Naive B cell (primary cell): Measurements from ENCODE around the gene CLCA2. TPM values are rescaled to one million over a fixed set of nuclear protein-coding genes. Genes with fewer than 3 reads are reported as not detected.
A peak's percentile ranks its signal among the peaks of the same experiment; 100 is the strongest.

Source experiments
- ATAC-seq, 2 donors: fragments of 150-1000 bp; cut with Tn5 transposase; 2 replicates each; pipeline ENCODE4 v1.10.0; 2021; ENCODE audit warnings: low read depth in 2 of 2, mild to moderate bottlenecking in 2 of 2, moderate library complexity in 2 of 2
- DNase-seq: peaks from one replicate; pipeline ENCODE4 v3.0.0; 2022
- H3K27ac Mint-ChIP-seq, 6 donors: one replicate each; pipeline ENCODE4 v1.8.0; 2020 to 2022; ENCODE audit warnings: mild to moderate bottlenecking in 6 of 6, mixed read lengths in 6 of 6, moderate library complexity in 5 of 6, inconsistent platforms in 2 of 6
- H3K27me3 Mint-ChIP-seq, 3 donors: one replicate each; pipeline ENCODE4 v1.8.0; 2021 to 2022; ENCODE audit warnings: mixed read lengths in 3 of 3, mild to moderate bottlenecking in 1 of 3
- H3K36me3 Mint-ChIP-seq, 2 donors: one replicate each; pipeline ENCODE4 v1.8.0; 2020 to 2022; ENCODE audit warnings: mixed read lengths in 2 of 2, inconsistent platforms in 1 of 2, mild to moderate bottlenecking in 1 of 2
- H3K4me1 Mint-ChIP-seq, 3 donors: one replicate each; pipeline ENCODE4 v1.8.0; 2020 to 2022; ENCODE audit warnings: mixed read lengths in 3 of 3, inconsistent platforms in 1 of 3, mild to moderate bottlenecking in 1 of 3, moderate library complexity in 1 of 3
- H3K4me3 Mint-ChIP-seq, 8 donors: one replicate each; pipeline ENCODE4 v1.8.0; 2020 to 2022; ENCODE audit warnings: mild to moderate bottlenecking in 8 of 8, mixed read lengths in 8 of 8, moderate library complexity in 8 of 8, inconsistent platforms in 2 of 8
- H3K9me3 Mint-ChIP-seq, 7 donors: one replicate each; pipeline ENCODE4 v1.8.0; 2020 to 2022; ENCODE audit warnings: mixed read lengths in 7 of 7, mild to moderate bottlenecking in 5 of 7, inconsistent platforms in 2 of 7, moderate library complexity in 1 of 7
- polyA plus RNA-seq, 6 donors: library from polyadenylated mRNA; unstranded; fragments of 300-500 nt; fragmentation: Illumina TruSeq; gene quantifications; one replicate each; pipeline ENCODE4 v1.2.3, GENCODE V29; 2021; ENCODE audit warnings: low read depth in 6 of 6

Gene CLCA2, protein sequence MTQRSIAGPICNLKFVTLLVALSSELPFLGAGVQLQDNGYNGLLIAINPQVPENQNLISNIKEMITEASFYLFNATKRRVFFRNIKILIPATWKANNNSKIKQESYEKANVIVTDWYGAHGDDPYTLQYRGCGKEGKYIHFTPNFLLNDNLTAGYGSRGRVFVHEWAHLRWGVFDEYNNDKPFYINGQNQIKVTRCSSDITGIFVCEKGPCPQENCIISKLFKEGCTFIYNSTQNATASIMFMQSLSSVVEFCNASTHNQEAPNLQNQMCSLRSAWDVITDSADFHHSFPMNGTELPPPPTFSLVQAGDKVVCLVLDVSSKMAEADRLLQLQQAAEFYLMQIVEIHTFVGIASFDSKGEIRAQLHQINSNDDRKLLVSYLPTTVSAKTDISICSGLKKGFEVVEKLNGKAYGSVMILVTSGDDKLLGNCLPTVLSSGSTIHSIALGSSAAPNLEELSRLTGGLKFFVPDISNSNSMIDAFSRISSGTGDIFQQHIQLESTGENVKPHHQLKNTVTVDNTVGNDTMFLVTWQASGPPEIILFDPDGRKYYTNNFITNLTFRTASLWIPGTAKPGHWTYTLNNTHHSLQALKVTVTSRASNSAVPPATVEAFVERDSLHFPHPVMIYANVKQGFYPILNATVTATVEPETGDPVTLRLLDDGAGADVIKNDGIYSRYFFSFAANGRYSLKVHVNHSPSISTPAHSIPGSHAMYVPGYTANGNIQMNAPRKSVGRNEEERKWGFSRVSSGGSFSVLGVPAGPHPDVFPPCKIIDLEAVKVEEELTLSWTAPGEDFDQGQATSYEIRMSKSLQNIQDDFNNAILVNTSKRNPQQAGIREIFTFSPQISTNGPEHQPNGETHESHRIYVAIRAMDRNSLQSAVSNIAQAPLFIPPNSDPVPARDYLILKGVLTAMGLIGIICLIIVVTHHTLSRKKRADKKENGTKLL
- polyA plus RNA-seq, result not detected

DNA sequence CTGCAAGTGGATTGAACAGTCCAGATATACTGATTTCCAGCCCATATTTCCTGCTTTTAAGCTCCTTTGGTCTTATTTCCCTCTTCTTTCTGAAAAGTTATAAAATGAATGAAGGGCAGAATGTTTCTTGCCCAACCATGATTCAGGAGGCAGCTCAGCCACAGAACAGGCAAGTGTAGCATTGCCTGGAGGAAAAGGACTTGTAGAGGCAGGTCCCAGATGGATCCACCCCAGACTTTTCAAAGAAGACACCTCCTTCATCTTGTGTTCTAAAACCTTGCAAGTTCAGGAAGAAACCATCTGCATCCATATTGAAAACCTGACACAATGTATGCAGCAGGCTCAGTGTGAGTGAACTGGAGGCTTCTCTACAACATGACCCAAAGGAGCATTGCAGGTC, at the start of gene CLCA2:
CLCA2 (plus strand) TSS at position 299 of the 400 bp plus-strand sequence; CDS start at position 376, 77 bp downstream.
- H3K4me1 Mint-ChIP-seq, result peaks cover 4 to 7% (median 5%) of the 10 kb centered on the region in 3 donors
- no peak within 1 kb of the TSS for H3K4me3 Mint-ChIP-seq
- no peaks in the 10 kb centered on the region for H3K9me3 Mint-ChIP-seq

DNA sequence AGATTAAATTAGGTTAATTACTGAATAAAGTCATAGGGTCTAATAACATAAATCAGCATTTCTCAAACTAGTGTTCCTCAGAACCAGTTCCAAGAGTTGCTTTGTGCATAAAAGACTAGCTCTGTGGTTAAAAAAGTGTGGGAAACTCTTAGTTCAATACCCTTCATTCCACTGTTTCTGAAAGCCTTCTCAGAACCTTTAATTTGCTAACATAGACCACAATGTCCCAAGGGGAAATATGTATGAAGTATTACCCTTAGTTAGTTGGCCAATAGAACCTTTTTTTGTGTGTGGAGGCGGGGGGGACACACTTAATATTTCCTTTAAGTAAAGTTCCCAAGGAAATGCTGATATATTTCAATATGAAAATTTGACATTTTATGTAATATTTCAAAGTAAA, 48.3 kb upstream of the CLCA2 start:
- no peaks in the 10 kb centered on the region for H3K4me1 Mint-ChIP-seq
- H3K27me3 Mint-ChIP-seq, result no peaks in the 10 kb centered on the region
- no peak overlapping the region for H3K4me3 Mint-ChIP-seq
- ATAC-seq (no peak), DNase-seq (no peak)
- no peak overlapping the region for H3K27ac Mint-ChIP-seq
- peaks cover 0 to 23% (median 15%) of the 10 kb centered on the region in 7 donors for H3K9me3 Mint-ChIP-seq
- H3K36me3 Mint-ChIP-seq, result peaks cover 35 to 41% of the 10 kb centered on the region in 2 donors

More for the DNA sequence above, at the start of gene CLCA2:
- no peaks in the 10 kb centered on the region for H3K36me3 Mint-ChIP-seq
- no peak for ATAC-seq
- peaks cover 5 to 16% (median 9%) of the 10 kb centered on the region in 3 donors for H3K27me3 Mint-ChIP-seq
- H3K27ac Mint-ChIP-seq, result no peak within 1 kb of the TSS
- no peak for DNase-seq

DNA sequence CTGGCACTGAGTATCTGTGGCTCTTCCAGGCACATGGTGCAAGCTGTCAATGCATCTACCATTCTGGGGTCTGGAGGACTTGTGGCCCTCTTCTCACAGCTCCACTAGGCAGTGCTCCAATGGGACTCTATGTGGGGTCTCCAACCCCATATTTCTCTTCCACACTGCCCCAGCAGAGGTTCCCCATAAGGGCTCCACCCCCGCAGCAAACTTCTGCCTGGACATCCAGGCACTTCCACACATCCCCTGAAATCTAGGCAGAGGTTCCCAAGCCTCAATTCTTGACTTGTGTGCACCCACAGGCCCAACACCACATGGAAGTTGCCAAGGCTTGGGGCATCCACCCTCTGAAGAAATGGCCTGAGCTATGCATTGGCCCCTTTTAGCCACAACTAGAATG, 46.6 kb upstream of the CLCA2 start:
- Mint-ChIP-seq H3K36me3 (peaks cover 35 to 41% of the 10 kb centered on the region in 2 donors), H3K4me3 (no peak overlapping the region), H3K27ac (peak overlapping the region in 1 of 6 donors; percentile 73)

DNA sequence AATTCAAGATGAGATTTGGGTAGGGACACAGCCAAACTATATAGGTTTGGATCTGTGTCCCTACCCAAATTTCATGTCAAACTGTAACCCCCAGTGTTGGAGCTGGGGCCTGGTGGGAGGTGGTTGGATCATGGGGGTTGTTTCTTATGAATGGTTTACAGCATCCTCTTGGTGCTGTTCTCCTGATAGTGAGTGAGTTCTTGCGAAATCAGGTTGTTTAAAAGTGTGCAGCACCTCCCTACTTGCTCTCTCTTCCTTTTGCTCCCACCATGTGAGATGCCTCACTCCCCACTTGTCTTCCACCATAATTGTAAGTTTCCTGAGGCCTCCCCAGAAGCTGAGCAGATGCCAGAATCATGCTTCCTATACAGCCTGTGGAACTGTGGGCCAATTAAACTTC, 45.2 kb upstream of the CLCA2 start:
- DNase-seq, result no peak
- Mint-ChIP-seq H3K9me3 (peaks cover 0 to 23% (median 15%) of the 10 kb centered on the region in 7 donors), H3K4me1 (peaks cover 0 to 8% (median 0%) of the 10 kb centered on the region in 3 donors), H3K4me3 (no peak overlapping the region), H3K36me3 (peaks cover 33 to 35% of the 10 kb centered on the region in 2 donors), H3K27me3 (no peaks in the 10 kb centered on the region), H3K27ac (peak overlapping the region in 2 of 6 donors; percentile 3 to 22)
- ATAC-seq, result no peak

More for the DNA sequence above, 46.6 kb upstream of the CLCA2 start:
- ATAC-seq, result no peak
- Mint-ChIP-seq H3K27me3 (no peaks in the 10 kb centered on the region), H3K4me1 (no peaks in the 10 kb centered on the region), H3K9me3 (peaks cover 0 to 23% (median 15%) of the 10 kb centered on the region in 7 donors)
- no peak for DNase-seq

DNA sequence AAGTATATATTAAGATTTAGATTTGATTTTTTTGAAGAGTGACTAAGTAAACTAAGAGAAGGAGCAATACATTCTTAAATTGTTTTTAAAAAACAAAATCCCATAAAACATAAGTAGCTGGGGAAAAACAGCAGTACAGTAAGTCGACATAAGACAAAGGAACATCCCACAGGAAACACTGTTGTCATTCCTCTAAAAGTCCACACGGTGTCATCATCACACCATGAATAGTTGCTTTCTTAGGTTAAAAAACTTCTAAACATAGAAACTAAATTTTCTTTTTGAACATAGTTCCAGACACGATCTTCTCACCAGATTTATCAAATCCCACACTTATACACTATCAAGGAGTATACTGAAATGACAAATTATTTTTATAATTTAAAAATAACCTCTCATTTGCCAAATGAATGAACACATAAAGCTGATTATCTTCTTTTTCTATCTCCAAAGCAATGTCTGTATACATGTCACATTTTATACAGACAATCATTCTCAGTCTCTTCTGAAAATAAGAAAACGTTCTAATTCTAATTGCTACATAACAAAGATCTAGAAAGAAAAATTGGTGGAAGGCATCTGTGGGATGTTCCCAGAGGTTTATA, 43.6 kb upstream of the CLCA2 start:
- peaks cover 23 to 29% of the 10 kb centered on the region in 2 donors for H3K36me3 Mint-ChIP-seq
- ATAC-seq (peak in 1 of 2 donors; percentile 52), DNase-seq (peak; percentile 39)
- peaks cover 0 to 8% (median 0%) of the 10 kb centered on the region in 3 donors for H3K4me1 Mint-ChIP-seq
- no peak overlapping the region for H3K4me3 Mint-ChIP-seq
- no peak overlapping the region for H3K27ac Mint-ChIP-seq
- no peaks in the 10 kb centered on the region for H3K27me3 Mint-ChIP-seq
- H3K9me3 Mint-ChIP-seq, result peaks cover 0 to 23% (median 15%) of the 10 kb centered on the region in 7 donors

DNA sequence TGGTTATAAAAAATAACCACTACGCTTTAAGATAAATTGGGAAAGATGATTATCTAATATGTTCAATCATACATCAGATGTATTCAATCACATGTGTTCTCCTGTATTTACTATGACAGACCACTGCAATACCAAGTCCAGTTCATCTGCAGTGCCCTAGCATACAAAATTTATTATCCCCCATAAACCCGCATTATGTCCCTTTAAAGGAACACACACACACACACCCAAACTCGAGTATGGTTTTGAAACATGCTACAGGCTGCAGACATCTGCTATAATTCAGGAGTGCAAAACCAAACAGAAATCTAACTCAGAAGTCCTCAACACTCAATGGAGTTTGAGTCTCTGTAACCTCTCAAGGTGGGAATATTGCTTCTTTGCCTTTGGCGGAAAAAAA, 42.7 kb upstream of the CLCA2 start:
- no peak for DNase-seq
- Mint-ChIP-seq H3K9me3 (peaks cover 0 to 23% (median 15%) of the 10 kb centered on the region in 7 donors), H3K27me3 (no peaks in the 10 kb centered on the region), H3K4me3 (no peak overlapping the region), H3K27ac (no peak overlapping the region), H3K4me1 (peaks cover 0 to 8% (median 0%) of the 10 kb centered on the region in 3 donors), H3K36me3 (peaks cover 22 to 29% of the 10 kb centered on the region in 2 donors)
- ATAC-seq, result no peak

DNA sequence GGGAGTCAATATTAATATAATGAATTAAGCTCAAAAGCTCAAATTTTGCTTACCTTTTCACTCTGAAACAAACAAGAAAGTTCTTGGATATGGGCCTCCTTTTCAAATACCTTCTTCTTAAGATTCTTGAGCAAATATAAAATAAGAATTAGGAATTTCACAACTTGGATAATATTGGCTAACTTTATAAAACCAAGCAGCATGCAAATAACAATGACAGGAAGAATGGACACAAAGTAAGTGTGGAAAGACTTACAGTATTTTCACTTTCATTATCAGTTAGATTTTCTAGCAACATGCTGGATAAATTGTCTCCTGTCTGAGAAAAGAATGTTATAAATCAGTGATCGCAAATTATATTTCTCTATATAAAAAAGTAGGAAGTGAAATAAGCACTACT, 41.1 kb upstream of the CLCA2 start:
- H3K27ac Mint-ChIP-seq, result peak overlapping the region in 2 of 6 donors; percentile 19 to 39
- H3K27me3 Mint-ChIP-seq, result no peaks in the 10 kb centered on the region
- peak overlapping the region in 1 of 8 donors; percentile 36 for H3K4me3 Mint-ChIP-seq

DNA sequence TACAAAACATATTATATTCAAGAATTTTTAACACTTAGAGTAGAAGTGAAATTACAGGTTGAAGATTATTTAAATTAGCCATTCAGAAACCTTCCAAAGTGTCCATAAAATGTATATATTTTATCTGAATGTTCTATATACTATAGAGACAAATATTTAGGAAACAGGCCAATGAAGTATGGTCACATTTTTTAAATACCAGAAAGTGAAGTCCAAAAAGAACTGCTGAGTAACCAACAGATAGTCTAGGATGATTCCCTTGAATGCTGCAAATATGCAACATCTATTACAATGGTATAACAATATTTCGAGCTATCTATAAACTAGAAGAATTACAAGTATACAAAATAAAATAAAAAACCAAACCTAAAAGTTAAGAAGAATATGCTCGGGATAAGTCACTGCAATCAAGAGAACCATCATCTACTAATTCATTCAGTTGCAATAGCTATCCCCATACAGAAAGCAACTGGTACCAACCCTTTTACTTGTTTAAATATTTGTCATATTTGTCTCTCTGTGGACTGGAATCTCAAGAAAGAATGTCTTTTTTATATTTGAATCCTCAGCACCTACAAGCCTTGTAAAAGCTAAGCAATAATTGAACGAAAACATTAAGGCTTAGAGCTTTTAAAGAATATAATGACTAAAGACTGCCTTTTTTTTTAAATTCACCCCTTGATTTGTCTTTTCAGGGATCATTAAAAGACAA, 35.9 kb upstream of the CLCA2 start:
- Mint-ChIP-seq H3K9me3 (peaks cover 0 to 3% (median 0%) of the 10 kb centered on the region in 7 donors), H3K36me3 (no peaks in the 10 kb centered on the region), H3K27me3 (no peaks in the 10 kb centered on the region), H3K4me3 (no peak overlapping the region), H3K4me1 (peaks cover 16 to 32% (median 31%) of the 10 kb centered on the region in 3 donors), H3K27ac (no peak overlapping the region)
- no peak for ATAC-seq
- DNase-seq, result no peak

More for the DNA sequence above, 41.1 kb upstream of the CLCA2 start:
- no peak for DNase-seq
- H3K4me1 Mint-ChIP-seq, result peaks cover 0 to 8% (median 0%) of the 10 kb centered on the region in 3 donors
- H3K36me3 Mint-ChIP-seq, result peaks cover 6 to 14% of the 10 kb centered on the region in 2 donors
- ATAC-seq, result no peak
- H3K9me3 Mint-ChIP-seq, result peaks cover 0 to 8% (median 6%) of the 10 kb centered on the region in 7 donors

DNA sequence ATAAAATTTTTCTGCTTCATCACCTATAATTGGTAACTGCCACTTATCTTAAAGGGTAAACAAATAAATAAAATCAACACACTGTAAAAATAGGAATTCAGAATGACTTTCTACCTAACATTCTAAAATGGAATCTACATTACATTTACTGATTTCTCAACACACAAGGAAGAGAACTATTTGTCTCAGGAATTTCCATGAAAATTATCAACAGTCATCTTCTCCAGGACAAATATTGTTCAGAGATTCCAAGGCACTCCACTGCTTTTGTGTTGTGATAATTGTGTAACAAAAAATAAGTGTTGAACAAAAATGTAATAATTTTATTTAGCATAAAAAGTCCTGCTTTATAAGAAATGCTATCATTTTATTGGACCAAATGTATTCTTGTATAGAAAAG, 35.2 kb upstream of the CLCA2 start:
- Mint-ChIP-seq H3K36me3 (no peaks in the 10 kb centered on the region), H3K27ac (peak overlapping the region in 1 of 6 donors; percentile 70), H3K9me3 (peaks cover 0 to 3% (median 0%) of the 10 kb centered on the region in 7 donors), H3K4me3 (no peak overlapping the region), H3K4me1 (peaks cover 16 to 32% (median 31%) of the 10 kb centered on the region in 3 donors), H3K27me3 (no peaks in the 10 kb centered on the region)
- DNase-seq (no peak), ATAC-seq (no peak)

DNA sequence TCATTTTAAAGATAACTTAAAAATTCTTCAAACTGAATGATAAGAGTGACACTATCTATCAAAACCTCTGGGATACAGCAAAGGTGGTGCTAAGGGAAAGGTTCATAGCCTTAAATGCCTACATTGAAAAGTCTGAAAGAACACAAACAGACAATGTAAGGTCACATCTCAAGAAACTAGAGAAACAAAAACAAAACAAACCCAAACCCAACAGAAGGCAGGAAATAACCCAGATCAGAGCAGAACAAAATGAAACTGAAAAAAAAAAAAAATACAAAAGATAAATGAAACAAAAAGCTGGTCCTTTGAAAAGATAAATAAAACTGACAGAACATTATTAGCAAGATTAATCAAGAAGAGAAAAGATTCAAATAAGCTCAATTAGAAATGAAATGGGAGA, 34.7 kb upstream of the CLCA2 start:
- ATAC-seq (peak; percentile 48 to 51), DNase-seq (no peak)
- Mint-ChIP-seq H3K27me3 (no peaks in the 10 kb centered on the region), H3K36me3 (no peaks in the 10 kb centered on the region), H3K4me1 (peaks cover 17 to 34% (median 32%) of the 10 kb centered on the region in 3 donors), H3K4me3 (peak overlapping the region in 4 of 8 donors; percentile 2 to 64 (median 34)), H3K27ac (peak overlapping the region in 4 of 6 donors; percentile 7 to 72 (median 62)), H3K9me3 (peaks cover 0 to 3% (median 0%) of the 10 kb centered on the region in 7 donors)

DNA sequence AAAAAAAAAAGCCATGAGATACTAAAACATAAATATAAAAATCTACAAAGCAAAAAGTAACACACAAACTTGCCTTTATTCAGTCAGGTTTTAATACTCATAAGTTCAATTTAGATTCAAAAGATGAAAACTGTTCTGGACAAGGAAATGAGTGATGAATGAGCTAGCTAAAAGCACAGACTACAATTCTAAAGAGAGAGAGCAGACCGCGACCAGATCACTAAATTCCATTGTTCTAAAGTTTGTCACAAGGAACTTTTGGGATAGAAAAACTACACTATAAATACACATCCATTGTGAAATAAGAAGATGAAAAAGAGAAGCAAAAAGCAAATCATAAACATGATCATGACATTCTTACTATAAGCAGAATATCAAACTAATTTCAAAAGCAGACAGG, 29.6 kb upstream of the CLCA2 start:
- Mint-ChIP-seq H3K4me3 (peak overlapping the region in 5 of 8 donors; percentile 5 to 99 (median 95)), H3K27ac (peak overlapping the region in 5 of 6 donors; percentile 19 to 67 (median 58)), H3K36me3 (no peaks in the 10 kb centered on the region), H3K27me3 (no peaks in the 10 kb centered on the region), H3K9me3 (peaks cover 0 to 3% (median 0%) of the 10 kb centered on the region in 7 donors), H3K4me1 (peaks cover 29 to 54% (median 46%) of the 10 kb centered on the region in 3 donors)
- no peak for DNase-seq
- no peak for ATAC-seq
